GM12872 (cell line): Measurements from ENCODE around the gene CLK1.

ENCODE experiments used
- CTCF ChIP-seq: IDR thresholded peaks from 3 replicates; pipeline ENCODE4 v1.5.1; 2011; ENCODE audit warnings: low read depth, mild to moderate bottlenecking, low read length, moderate library complexity; ENCODE audit not compliant: insufficient read depth

CLK1 gene

GRCh38 chr2:200878289-200878880, 13.9 kb upstream of the CLK1 start:
- TF ChIP-seq CTCF, result no peak

- TF ChIP-seq CTCF, result no peak
Observed at GRCh38 chr2:200877443-200877842, 13.0 kb upstream of the CLK1 start.

- no peak for TF ChIP-seq CTCF
Observed at GRCh38 chr2:200873560-200873959, 9.1 kb upstream of the CLK1 start.

- no peak for TF ChIP-seq CTCF
Observed at GRCh38 chr2:200871151-200871550, 6.7 kb upstream of the CLK1 start.

- no peak for TF ChIP-seq CTCF
Observed at GRCh38 chr2:200869014-200869413, 4.6 kb upstream of the CLK1 start.

GRCh38 chr2:200863782-200864175, 679 bp downstream of the CLK1 start:
- TF ChIP-seq CTCF, result no peak

- no peak for TF ChIP-seq CTCF
Observed at GRCh38 chr2:200862532-200863000, 1.9 kb downstream of the CLK1 start.

- no peak for TF ChIP-seq CTCF
Observed at GRCh38 chr2:200861617-200862155, 2.8 kb downstream of the CLK1 start.
